Fibroblast of the aortic adventitia (primary cell): ENCODE measurements around the gene PLCL2. TPM values are rescaled to one million over a fixed set of nuclear protein-coding genes. Genes with fewer than 3 reads are reported as not detected.

Experiments used
- DNase-seq: peaks from one replicate; pipeline ENCODE4 v3.0.0-alpha.2; 2010; ENCODE audit warnings: low read depth
- H3K4me3 ChIP-seq: 2 replicates; pipeline ENCODE4 v1.5.1; 2011; ENCODE audit warnings: low read depth, mild to moderate bottlenecking, control low read depth, low read length, moderate library complexity
- total RNA-seq: library from RNA; depleted of rRNA; stranded (reverse); fragments of >200 nt; gene quantifications from 2 replicates; pipeline ENCODE4 v1.2.3, GENCODE V29; 2012; ENCODE audit warnings: low replicate concordance
- TF ChIP-seq, protein P1 (sequence below): IDR thresholded peaks from 2 replicates; pipeline ENCODE4 v1.5.1; 2011; ENCODE audit warnings: mild to moderate bottlenecking, low read length, control low read depth, inconsistent platforms; ENCODE audit not compliant: insufficient read depth

The PLCL2 gene
- total RNA-seq, 1 donor = 11.6 TPM

DNA sequence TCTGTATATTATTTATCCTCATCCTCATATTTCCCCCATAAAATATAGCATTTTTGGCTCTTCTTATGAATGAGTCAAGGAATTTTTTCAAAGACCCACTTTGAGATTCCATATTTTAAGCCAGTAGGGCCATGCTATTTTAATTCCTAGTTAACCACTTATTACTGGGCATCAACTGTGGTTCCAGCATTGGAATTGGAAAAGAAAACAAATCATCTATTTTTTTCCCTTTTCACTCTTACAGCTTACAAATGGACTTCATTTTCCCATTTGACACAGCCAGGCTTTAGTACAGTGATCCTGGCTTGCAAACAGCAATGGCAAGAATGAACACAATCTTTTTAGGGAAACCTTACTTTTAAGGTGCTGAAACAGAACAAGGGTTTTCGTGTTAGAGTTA is 19.4 kb upstream of the PLCL2 start:
- TF ChIP-seq, protein P1, sequence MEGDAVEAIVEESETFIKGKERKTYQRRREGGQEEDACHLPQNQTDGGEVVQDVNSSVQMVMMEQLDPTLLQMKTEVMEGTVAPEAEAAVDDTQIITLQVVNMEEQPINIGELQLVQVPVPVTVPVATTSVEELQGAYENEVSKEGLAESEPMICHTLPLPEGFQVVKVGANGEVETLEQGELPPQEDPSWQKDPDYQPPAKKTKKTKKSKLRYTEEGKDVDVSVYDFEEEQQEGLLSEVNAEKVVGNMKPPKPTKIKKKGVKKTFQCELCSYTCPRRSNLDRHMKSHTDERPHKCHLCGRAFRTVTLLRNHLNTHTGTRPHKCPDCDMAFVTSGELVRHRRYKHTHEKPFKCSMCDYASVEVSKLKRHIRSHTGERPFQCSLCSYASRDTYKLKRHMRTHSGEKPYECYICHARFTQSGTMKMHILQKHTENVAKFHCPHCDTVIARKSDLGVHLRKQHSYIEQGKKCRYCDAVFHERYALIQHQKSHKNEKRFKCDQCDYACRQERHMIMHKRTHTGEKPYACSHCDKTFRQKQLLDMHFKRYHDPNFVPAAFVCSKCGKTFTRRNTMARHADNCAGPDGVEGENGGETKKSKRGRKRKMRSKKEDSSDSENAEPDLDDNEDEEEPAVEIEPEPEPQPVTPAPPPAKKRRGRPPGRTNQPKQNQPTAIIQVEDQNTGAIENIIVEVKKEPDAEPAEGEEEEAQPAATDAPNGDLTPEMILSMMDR = no peak
- DNase-seq = no peak
- no peak overlapping the region for H3K4me3 ChIP-seq

DNA sequence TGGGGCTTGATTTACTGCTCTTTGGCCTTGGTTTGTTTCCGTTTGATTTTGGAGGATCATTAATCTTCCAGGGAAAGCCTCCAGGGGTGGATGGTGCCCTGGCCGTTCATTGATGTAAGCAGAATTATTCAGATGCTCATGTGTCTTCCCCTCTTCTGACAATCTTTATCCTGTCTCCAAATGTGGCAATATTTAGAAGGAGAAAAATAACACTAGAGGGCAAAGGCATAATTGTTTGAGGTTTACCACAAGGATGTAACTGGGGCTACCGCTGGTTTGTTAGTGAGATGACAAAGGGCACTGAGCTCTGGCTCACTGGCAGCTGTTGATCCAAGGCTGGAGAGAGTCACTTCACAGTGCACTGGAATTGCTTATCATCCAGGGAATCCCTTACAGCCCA is 18.2 kb upstream of the PLCL2 start:
- H3K4me3 ChIP-seq = no peak overlapping the region
- TF ChIP-seq, protein P1 = no peak
- no peak for DNase-seq

- H3K4me3 ChIP-seq = no peak overlapping the region
- TF ChIP-seq, protein P1 = no peak
- no peak for DNase-seq
Measured at GRCh38 chr3:16868513-16868912, 16.2 kb upstream of the PLCL2 start.

DNA sequence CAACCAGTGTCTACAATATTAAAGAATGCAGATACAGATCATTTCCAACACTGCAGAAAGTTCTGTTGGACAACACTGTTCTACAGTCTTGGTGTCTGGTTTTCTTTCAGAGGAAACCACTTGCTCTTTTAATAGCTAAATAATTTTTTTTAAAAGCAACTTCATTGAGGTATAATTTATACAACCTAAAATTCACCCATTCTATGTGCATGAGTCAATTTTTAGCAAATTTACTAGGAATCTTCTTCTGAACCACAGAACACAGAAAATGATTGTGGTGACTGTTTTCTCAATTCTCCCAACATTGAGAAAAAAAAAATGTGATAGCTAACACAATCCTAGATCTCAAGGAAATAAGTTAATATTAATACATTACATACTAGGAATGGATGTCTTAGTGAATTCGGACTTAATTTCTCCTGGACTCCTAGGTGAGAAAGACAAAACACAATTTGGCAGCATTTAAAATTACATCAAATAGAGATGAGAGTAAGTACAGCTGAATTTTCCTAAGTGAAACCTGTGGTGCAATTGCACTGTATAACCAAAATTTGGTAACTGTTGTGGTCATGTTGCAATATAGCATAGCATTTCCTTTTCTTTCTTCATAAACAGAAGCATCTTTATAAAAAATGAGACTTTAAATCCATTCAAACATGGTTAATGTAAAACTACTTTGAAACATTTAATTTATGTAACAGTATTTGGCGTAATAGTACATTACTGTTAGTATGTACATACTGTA is 15.3 kb upstream of the PLCL2 start:
- DNase-seq = no peak
- TF ChIP-seq, protein P1 = no peak
- no peak overlapping the region for H3K4me3 ChIP-seq

- no peak overlapping the region for H3K4me3 ChIP-seq
- no peak for DNase-seq
- TF ChIP-seq, protein P1 = no peak
Measured at GRCh38 chr3:16871915-16872842, 12.6 kb upstream of the PLCL2 start.

DNA sequence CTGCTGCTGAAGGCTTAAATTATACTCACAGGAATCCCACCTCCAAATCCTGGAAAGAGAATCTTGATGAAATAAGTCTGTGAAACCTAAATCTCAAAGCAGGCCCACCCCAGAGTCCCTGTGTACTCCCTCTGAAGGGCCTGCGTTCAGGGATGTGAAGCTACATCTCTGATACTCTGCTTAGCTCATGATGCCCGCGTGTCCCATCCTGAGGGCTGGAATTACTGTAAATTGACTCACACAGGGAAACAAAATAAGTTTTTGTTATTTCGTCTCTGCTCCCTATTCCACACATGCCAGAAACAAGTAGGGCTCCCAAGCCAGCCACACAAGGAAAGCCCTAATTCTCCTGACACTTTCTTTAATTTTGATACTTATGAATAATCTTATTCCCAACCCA is 10.9 kb upstream of the PLCL2 start:
- TF ChIP-seq, protein P1 = no peak
- DNase-seq = no peak
- H3K4me3 ChIP-seq = no peak overlapping the region
